HepG2 (cell line): ENCODE measurements around the gene KIF3C. TPM values are rescaled to one million over a fixed set of nuclear protein-coding genes. Genes with fewer than 3 reads are reported as not detected.

Experiments used
- AGO2 ChIP-seq: fragments of 200-400 bp; formaldehyde crosslinking; optimal IDR thresholded peaks from 2 replicates; pipeline ENCODE3; 2017; ENCODE audit warnings: mild to moderate bottlenecking, low read depth, low read length, moderate library complexity
- ARID4A ChIP-seq: sonication (generic); formaldehyde crosslinking; IDR thresholded peaks from 2 replicates; pipeline ENCODE4 v1.5.0; 2020; ENCODE audit warnings: mild to moderate bottlenecking, missing genetic modification reagents, borderline replicate concordance
- CHD4 ChIP-seq: fragments of 200-600 bp; sonication (generic); IDR thresholded peaks from 2 replicates; pipeline ENCODE4 v1.7.0; 2017; ENCODE audit warnings: mild to moderate bottlenecking, low read length, borderline replicate concordance
- DNMT3B ChIP-seq: conservative IDR thresholded peaks from 2 replicates; pipeline ENCODE4 v1.6.1; 2016; ENCODE audit warnings: missing biosample characterization, control low read depth
- EED ChIP-seq: sonication (generic); formaldehyde crosslinking; IDR thresholded peaks from 2 replicates; pipeline ENCODE4 v1.5.0; 2020; ENCODE audit warnings: mild to moderate bottlenecking, missing genetic modification reagents
- MIXL1 ChIP-seq: IDR thresholded peaks from 2 replicates; pipeline ENCODE4 v1.6.1; 2016
- MXD3 ChIP-seq: IDR thresholded peaks from 2 replicates; pipeline ENCODE4 v1.6.1; 2016; ENCODE audit warnings: mild to moderate bottlenecking, missing biosample characterization, missing genetic modification reagents
- RFXAP ChIP-seq: sonication (generic); formaldehyde crosslinking; IDR thresholded peaks from 2 replicates; pipeline ENCODE4 v1.4.0; 2020; ENCODE audit warnings: missing genetic modification reagents, borderline replicate concordance
- SMAD9 ChIP-seq: sonication (generic); formaldehyde crosslinking; IDR thresholded peaks from 2 replicates; pipeline ENCODE4 v1.5.1; 2020; ENCODE audit warnings: mild to moderate bottlenecking, missing genetic modification reagents
- ZBTB40 ChIP-seq, 2 experiments: fragments of 450-650 bp in 1 of 2; sonication (generic) in 1 of 2; formaldehyde crosslinking in 1 of 2; IDR thresholded peaks; 2 replicates each; pipeline versions ENCODE4 v1.6.1 to v1.8.0; 2016 to 2022; ENCODE audit warnings: antibody characterized with exemption in 1 of 2, mild to moderate bottlenecking in 1 of 2, missing genetic modification reagents in 1 of 2
- ZFP1 ChIP-seq: IDR thresholded peaks from 2 replicates; pipeline ENCODE4 v1.6.1; 2016
- ZNF326 ChIP-seq: sonication (generic); formaldehyde crosslinking; IDR thresholded peaks from 2 replicates; pipeline ENCODE4 v1.4.0; 2020; ENCODE audit warnings: missing genetic modification reagents, borderline replicate concordance
- ZNF441 ChIP-seq: sonication (generic); formaldehyde crosslinking; IDR thresholded peaks from 2 replicates; pipeline ENCODE4 v1.7.0; 2021; ENCODE audit warnings: missing genetic modification reagents, borderline replicate concordance
- ZNF547 ChIP-seq: sonication (generic); formaldehyde crosslinking; IDR thresholded peaks from 2 replicates; pipeline ENCODE4 v1.5.1; 2020; ENCODE audit warnings: mild to moderate bottlenecking, missing genetic modification reagents
- ZNF556 ChIP-seq: sonication (generic); formaldehyde crosslinking; IDR thresholded peaks from 2 replicates; pipeline ENCODE4 v1.4.0; 2020; ENCODE audit warnings: mild to moderate bottlenecking, missing genetic modification reagents, borderline replicate concordance
- ZNF768 ChIP-seq: sonication (generic); formaldehyde crosslinking; IDR thresholded peaks from 2 replicates; pipeline ENCODE4 v1.4.0; 2020; ENCODE audit warnings: missing genetic modification reagents
- polyA plus RNA-seq, 8 experiments: library from polyadenylated mRNA; depleted of rRNA in 3 of 8; stranded (reverse) in 7 of 8; unstranded in 1 of 8; fragments of >200 nt; fragmentation: Illumina TruSeq in 4 of 8; extraction: Trizol in 4 of 8; gene quantifications; 2 replicates each; pipeline versions ENCODE4 v1.2.1 to v1.2.3, GENCODE V29; 2011 to 2016; ENCODE audit warnings: low read depth in 4 of 8, missing spikeins in 1 of 8, mixed read lengths in 1 of 8; ENCODE audit not compliant: insufficient read depth in 1 of 8
- total RNA-seq, 5 experiments: library from RNA; depleted of rRNA; stranded (reverse); fragments of >200 nt; fragmentation: Illumina TruSeq; extraction: Trizol; gene quantifications; 2 replicates each; pipeline ENCODE4 v1.2.3, GENCODE V29; 2016; ENCODE audit warnings: low read depth in 1 of 5

KIF3C gene
- total and polyA plus RNA-seq, 2 of the 13 experiments (the other 11 are each of a cell fraction or from before 2014, with no cell fraction given): 3.6 to 4.9 TPM

GRCh38 chr2:25894135-25894830 is 88.0 kb downstream of the KIF3C start (continued):
- TF ChIP-seq ZNF556 (CRISPR knock-in tag) (0 out of 2 replicates have a peak, but pooled peaks have one; percentile 18), ZNF441 (peak; percentile 66; the same call in 1 of the 2 replicates), MIXL1 (CRISPR knock-in tag) (peak; percentile 67; the same call in 1 of the 2 replicates), ZNF547 (CRISPR knock-in tag) (peak; percentile 42; the same call in 1 of the 2 replicates), EED (CRISPR knock-in tag) (no peak), RFXAP (CRISPR knock-in tag) (no peak), ZNF768 (CRISPR knock-in tag) (peak; percentile 97), ZNF326 (CRISPR knock-in tag) (no peak), AGO2 (no peak), ZFP1 (CRISPR knock-in tag) (0 out of 2 replicates have a peak, but pooled peaks have one; percentile 70), DNMT3B (CRISPR knock-in tag) (no peak), CHD4 (no peak), SMAD9 (CRISPR knock-in tag) (no peak; the same call in 1 of the 2 replicates), ZBTB40 (IDR thresholded peaks at IDR 0.05) (no peak), ZBTB40 (CRISPR knock-in tag; IDR thresholded peaks at IDR 0.05) (no peak; the same call in 1 of the 2 replicates), ARID4A (no peak), MXD3 (CRISPR knock-in tag) (no peak)
